ENCODE data around the gene RBM45. TPM values are rescaled to one million over a fixed set of nuclear protein-coding genes. Genes with fewer than 3 reads are reported as not detected.

Gene RBM45
- total RNA-seq, 1 donor from 2014 or later, result 21.2 TPM

GRCh38 chr2:178159966-178160365, 47.7 kb downstream of the RBM45 start:
- no peak for DNase-seq (ENCODE audit: low read depth, low spot score)

- no peak for DNase-seq (ENCODE audit: low read depth, low spot score)
These were observed 48.4 kb downstream of the RBM45 start for GRCh38 chr2:178160601-178161000.

GRCh38 chr2:178163395-178163794, 51.2 kb downstream of the RBM45 start:
- DNase-seq (ENCODE audit: low read depth, low spot score), result no peak

GRCh38 chr2:178163911-178164310, 51.7 kb downstream of the RBM45 start:
- no peak for DNase-seq (ENCODE audit: low read depth, low spot score)

- no peak for DNase-seq (ENCODE audit: low read depth, low spot score)
These were observed 61.4 kb downstream of the RBM45 start for GRCh38 chr2:178173657-178174056.

GRCh38 chr2:178177066-178177679, 64.9 kb downstream of the RBM45 start:
- DNase-seq (ENCODE audit: low read depth, low spot score), result no peak

Other genes starting within 250 kb of the RBM45 start
- under 0.01 and 0.04 TPM in 2 replicates for gene PDE11A, start 39.7 kb upstream of the RBM45 start, total RNA-seq
- 5.4 and 6.9 TPM in 2 replicates for gene OSBPL6, start 82.1 kb downstream of the RBM45 start, total RNA-seq